Gastrocnemius medialis (tissue), 4 donors: Measurements from ENCODE around the gene HSPB9. TPM values are rescaled to one million over a fixed set of nuclear protein-coding genes. Genes with fewer than 3 reads are reported as not detected.

Source experiments
- ATAC-seq, 2 donors: fragments of 150-250 bp; one replicate each; pipeline ENCODE4 v1.9.1; 2016
- DNase-seq, 2 donors: peaks; one replicate each; pipeline ENCODE4 v3.0.0-alpha.2; 2019
- H3K27ac ChIP-seq, 4 donors: fragments of 200-600 bp; sonication (generic); 1 replicate in 1 of 4; 2 replicates in 3 of 4; pipeline ENCODE4 v1.5.1; 2016 to 2018; ENCODE audit warnings: mild to moderate bottlenecking in 2 of 4, moderate library complexity in 1 of 4
- H3K27me3 ChIP-seq, 3 donors: fragments of 200-600 bp; sonication (generic) in 2 of 3; 1 replicate in 1 of 3; 2 replicates in 2 of 3; pipeline versions ENCODE4 v1.5.1 to v1.6.0; 2016 to 2019; ENCODE audit warnings: mild to moderate bottlenecking in 1 of 3, moderate library complexity in 1 of 3
- H3K36me3 ChIP-seq, 2 donors: fragments of 200-600 bp; sonication (generic) in 1 of 2; one replicate each; pipeline ENCODE4 v1.5.1; 2017 to 2018
- H3K4me1 ChIP-seq, 2 donors: fragments of 200-600 bp; sonication (generic) in 1 of 2; one replicate each; pipeline ENCODE4 v1.5.1; 2016 to 2017; ENCODE audit warnings: mild to moderate bottlenecking in 2 of 2
- H3K4me3 ChIP-seq, 4 donors: fragments of 200-600 bp; sonication (generic) in 3 of 4; 1 replicate in 1 of 4; 2 replicates in 3 of 4; pipeline ENCODE4 v1.5.1; 2016 to 2019; ENCODE audit warnings: mild to moderate bottlenecking in 2 of 4
- H3K9me3 ChIP-seq, 3 donors: fragments of 200-600 bp; sonication (generic) in 2 of 3; 1 replicate in 1 of 3; 2 replicates in 2 of 3; pipeline ENCODE4 v1.5.1; 2016 to 2019
- CTCF ChIP-seq, 5 experiments: fragments of 450-650 bp in 3 of 5; fragments of 200-600 bp in 2 of 5; sonication (generic) in 2 of 5; IDR thresholded peaks in 4 of 5; conservative IDR thresholded peaks in 1 of 5; 1 replicate in 4 of 5; 2 replicates in 1 of 5; pipeline ENCODE4 v1.5.1; 2016 to 2019; ENCODE audit warnings: antibody characterized with exemption in 5 of 5, mild to moderate bottlenecking in 3 of 5, moderate library complexity in 3 of 5
- POLR2A ChIP-seq, 2 donors: fragments of 450-650 bp; IDR thresholded peaks; one replicate each; pipeline ENCODE4 v1.6.1; 2017; ENCODE audit warnings: antibody characterized with exemption in 2 of 2, mild to moderate bottlenecking in 2 of 2, moderate library complexity in 2 of 2
- in situ Hi-C, 4 donors: fragments of 200-750 bp; cut with MboI; loops; one replicate each; pipeline versions ENCODE4 v1.15.0 to v1.8.0; 2017; ENCODE audit warnings: low sequenced_read_pairs in 4 of 4
- intact Hi-C: fragments of 100-400 bp; cut with DNase I; formaldehyde crosslinking; loops from one replicate; pipeline ENCODE4 v1.15.1; 2023; ENCODE audit warnings: low total_unique reads
- total RNA-seq, 4 donors: library from RNA; depleted of rRNA; stranded (reverse); fragments of >200 nt; gene quantifications; one replicate each; pipeline versions ENCODE4 v1.1.0 to v1.2.3, GENCODE V29; 2016

HSPB9 gene
- total RNA-seq, 4 donors from 2014 or later, result not detected

- Histone ChIP-seq H3K27me3 (no peaks in the 10 kb centered on the region), H3K4me3 (peak overlapping the region in 3 of 4 donors; percentile 15 to 43 (median 25)), H3K27ac (no peak overlapping the region), H3K9me3 (no peaks in the 10 kb centered on the region), H3K36me3 (no peaks in the 10 kb centered on the region), H3K4me1 (peaks cover 16 to 17% of the 10 kb centered on the region in 2 donors)
- TF ChIP-seq POLR2A (IDR thresholded peaks at IDR 0.05) (no peak), CTCF (IDR thresholded peaks at IDR 0.05 in 4 of 5, conservative IDR thresholded peaks at IDR 0.05 in 1 of 5) (no peak)
- intact Hi-C loops, result no loop called here
- DNase-seq (no peak), ATAC-seq (no peak)
- in situ Hi-C loops, result loop anchor here in 1 of 4 donors (10.0 kb wide), 1 partner anchor 82 kb away; the partner anchor contains the start of gene NKIRAS2
Measured at GRCh38 chr17:42107124-42107523, 15.5 kb upstream of the HSPB9 start.

DNA sequence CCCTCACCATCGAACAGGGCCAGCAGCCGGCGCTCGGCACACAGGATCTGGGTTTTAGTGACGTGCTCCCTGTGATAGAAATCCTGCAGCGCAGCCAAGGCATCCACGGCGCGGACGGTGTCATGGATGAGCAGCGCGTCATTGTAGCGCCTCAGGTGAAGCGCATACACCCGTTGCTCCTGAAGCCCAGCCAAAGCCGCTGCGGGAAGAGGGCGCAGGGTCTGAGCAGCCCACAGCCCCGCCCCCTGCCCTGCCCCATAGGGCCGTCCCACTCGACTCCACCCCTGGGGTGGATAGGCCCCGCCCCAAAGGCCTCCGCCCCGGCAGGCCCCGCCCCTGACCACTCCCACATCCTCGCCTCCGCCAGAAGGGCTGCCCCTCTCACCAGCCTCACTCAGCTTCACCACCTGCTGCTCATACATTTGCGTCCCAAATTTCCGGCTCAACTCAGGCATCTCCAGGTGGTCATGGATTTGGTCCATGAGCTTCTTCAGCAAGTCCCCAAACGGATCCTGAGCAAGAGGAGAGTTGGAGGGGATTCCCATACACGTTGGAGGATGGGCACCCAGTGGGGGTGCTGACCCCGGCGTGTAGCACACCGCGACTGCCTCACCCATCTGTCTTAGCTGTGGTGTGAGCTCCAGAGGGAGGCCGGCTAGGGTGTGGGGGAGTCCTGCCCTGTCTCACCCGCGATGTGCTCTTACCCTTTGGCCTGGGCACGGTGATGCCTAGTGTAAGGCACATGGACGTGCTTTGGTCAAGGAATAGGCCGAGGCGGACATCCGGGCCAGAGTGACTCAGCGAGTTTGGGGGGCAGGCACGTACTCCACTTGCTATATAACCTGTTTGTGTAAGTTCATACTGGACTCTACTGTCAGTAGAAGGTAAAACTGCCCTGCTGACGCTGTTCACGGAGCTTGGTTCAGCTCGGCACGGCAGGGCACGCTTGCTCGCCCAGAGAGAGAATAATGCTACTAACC, 14.7 kb upstream of the HSPB9 start:
- peak; percentile 52 to 58 for DNase-seq
- TF ChIP-seq CTCF (IDR thresholded peaks at IDR 0.05 in 4 of 5, conservative IDR thresholded peaks at IDR 0.05 in 1 of 5) (no peak), POLR2A (IDR thresholded peaks at IDR 0.05) (no peak)
- ATAC-seq, result peak; percentile 31 to 40
- Histone ChIP-seq H3K9me3 (no peaks in the 10 kb centered on the region), H3K27me3 (no peaks in the 10 kb centered on the region), H3K4me1 (peaks cover 13 to 16% of the 10 kb centered on the region in 2 donors), H3K27ac (no peak overlapping the region), H3K4me3 (peak overlapping the region in 3 of 4 donors; percentile 15 to 43 (median 25)), H3K36me3 (no peaks in the 10 kb centered on the region)
- in situ Hi-C loops (loop anchor here in 1 of 4 donors (10.0 kb wide), 1 partner anchor 83 kb away; the partner anchor contains the start of gene NKIRAS2), intact Hi-C loops (no loop called here)

- in situ Hi-C loops (loop anchor here in 1 of 4 donors (10.0 kb wide), 1 partner anchor 84 kb away; the partner anchor contains the start of gene NKIRAS2), intact Hi-C loops (no loop called here)
- Histone ChIP-seq H3K27me3 (no peaks in the 10 kb centered on the region), H3K27ac (no peak overlapping the region), H3K4me1 (peaks cover 16 to 20% of the 10 kb centered on the region in 2 donors), H3K9me3 (no peaks in the 10 kb centered on the region), H3K4me3 (no peak overlapping the region), H3K36me3 (no peaks in the 10 kb centered on the region)
- no peak for TF ChIP-seq CTCF (IDR thresholded peaks at IDR 0.05 in 4 of 5, conservative IDR thresholded peaks at IDR 0.05 in 1 of 5)
- no peak for TF ChIP-seq POLR2A (IDR thresholded peaks at IDR 0.05)
- DNase-seq (no peak), ATAC-seq (no peak)
Measured at GRCh38 chr17:42109086-42109485, 13.5 kb upstream of the HSPB9 start.

- DNase-seq, result no peak
- ATAC-seq, result no peak
- in situ Hi-C loops, result loop anchor here (5.0 to 10.0 kb wide), 4 partner anchors 46 to 146 kb away; partner anchors contain the start of genes CNP (in 2 of the 4) and NKIRAS2 (in 2 of the 4)
- Histone ChIP-seq H3K9me3 (no peaks in the 10 kb centered on the region), H3K4me3 (no peak overlapping the region), H3K27me3 (no peaks in the 10 kb centered on the region), H3K27ac (peak overlapping the region in 1 of 4 donors; percentile 93), H3K36me3 (peaks cover 0 to 1% of the 10 kb centered on the region in 2 donors), H3K4me1 (peaks cover 16 to 20% of the 10 kb centered on the region in 2 donors)
- intact Hi-C loops, result no loop called here
- TF ChIP-seq CTCF (IDR thresholded peaks at IDR 0.05 in 4 of 5, conservative IDR thresholded peaks at IDR 0.05 in 1 of 5), result no peak
- no peak for TF ChIP-seq POLR2A (IDR thresholded peaks at IDR 0.05)
Measured at GRCh38 chr17:42110301-42111264, 12.0 kb upstream of the HSPB9 start.
